Ectodermal cell (in vitro differentiated cells): Measurements from ENCODE around the gene PPP2R5C.

Source experiments
- H3K27ac ChIP-seq: 2 replicates; pipeline ENCODE4 v1.7.0; 2013; ENCODE audit warnings: mild to moderate bottlenecking, low read depth, low read length; ENCODE audit not compliant: insufficient read depth, poor library complexity, severe bottlenecking
- H3K27me3 ChIP-seq: 2 replicates; pipeline ENCODE4 v1.7.0; 2013; ENCODE audit warnings: mild to moderate bottlenecking, low read length; ENCODE audit not compliant: insufficient read depth, control insufficient read depth, poor library complexity, severe bottlenecking
- H3K36me3 ChIP-seq: one replicate; pipeline ENCODE4 v1.7.0; 2013; ENCODE audit warnings: low read length; ENCODE audit not compliant: control insufficient read depth, insufficient read depth
- H3K4me1 ChIP-seq: one replicate; pipeline ENCODE4 v1.7.0; 2013; ENCODE audit warnings: low read length; ENCODE audit not compliant: control insufficient read depth, insufficient read depth
- H3K4me3 ChIP-seq: 2 replicates; pipeline ENCODE4 v1.7.0; 2013; ENCODE audit warnings: low read depth, low read length, control low read depth; ENCODE audit not compliant: insufficient read depth
- H3K9me3 ChIP-seq: 2 replicates; pipeline ENCODE4 v1.7.0; 2013; ENCODE audit warnings: mild to moderate bottlenecking, low read length, moderate library complexity; ENCODE audit not compliant: control insufficient read depth
- WGBS, 2 experiments: methylation state at CpG; one replicate each; pipeline ENCODE4 v1.1.7; 2013; ENCODE audit warnings: missing lambda C conversion rate in 2 of 2; 5-methylcytosine and 5-hydroxymethylcytosine counted together

The PPP2R5C gene

GRCh38 chr14:101922866-101923265 lies 161.4 kb downstream of the PPP2R5C start:
- Histone ChIP-seq H3K9me3 (no peaks in the 10 kb centered on the region), H3K4me1 (peaks cover 8% of the 10 kb centered on the region), H3K27ac (no peak overlapping the region), H3K27me3 (no peaks in the 10 kb centered on the region), H3K36me3 (no peaks in the 10 kb centered on the region), H3K4me3 (no peak overlapping the region)
- WGBS, 2 experiments = 80% methylated on average over 7 of the region's 7 CpGs

- Histone ChIP-seq H3K27me3 (no peaks in the 10 kb centered on the region), H3K4me3 (no peak overlapping the region), H3K4me1 (no peaks in the 10 kb centered on the region), H3K27ac (no peak overlapping the region), H3K36me3 (no peaks in the 10 kb centered on the region), H3K9me3 (no peaks in the 10 kb centered on the region)
- 96 to 97% methylated on average over 33 of the region's 33 CpGs for WGBS, 2 experiments
Measured at GRCh38 chr14:101925152-101925551, 163.6 kb downstream of the PPP2R5C start.

GRCh38 chr14:101926085-101926484 lies 164.6 kb downstream of the PPP2R5C start:
- Histone ChIP-seq H3K9me3 (no peaks in the 10 kb centered on the region), H3K4me1 (no peaks in the 10 kb centered on the region), H3K27me3 (no peaks in the 10 kb centered on the region), H3K27ac (no peak overlapping the region), H3K4me3 (no peak overlapping the region), H3K36me3 (no peaks in the 10 kb centered on the region)
- WGBS, 2 experiments = 90 to 92% methylated on average over 8 of the region's 8 CpGs

- H3K4me1 ChIP-seq = no peaks in the 10 kb centered on the region
- WGBS, 2 experiments = 89% methylated on average over 5 of the region's 5 CpGs
- H3K9me3 ChIP-seq = no peaks in the 10 kb centered on the region
- H3K27ac ChIP-seq = no peak overlapping the region
- H3K4me3 ChIP-seq = no peak overlapping the region
- no peaks in the 10 kb centered on the region for H3K27me3 ChIP-seq
- H3K36me3 ChIP-seq = no peaks in the 10 kb centered on the region
Measured at GRCh38 chr14:101926620-101927019, 165.1 kb downstream of the PPP2R5C start.

- Histone ChIP-seq H3K27me3 (no peaks in the 10 kb centered on the region), H3K4me3 (no peak overlapping the region), H3K27ac (no peak overlapping the region), H3K9me3 (no peaks in the 10 kb centered on the region), H3K36me3 (no peaks in the 10 kb centered on the region), H3K4me1 (no peaks in the 10 kb centered on the region)
- WGBS, 2 experiments = 84 to 93% methylated on average over 10 of the region's 10 CpGs
Measured at GRCh38 chr14:101927859-101928258, 166.3 kb downstream of the PPP2R5C start.

GRCh38 chr14:101928415-101928841 lies 166.9 kb downstream of the PPP2R5C start:
- Histone ChIP-seq H3K36me3 (no peaks in the 10 kb centered on the region), H3K4me1 (no peaks in the 10 kb centered on the region), H3K4me3 (no peak overlapping the region), H3K27ac (no peak overlapping the region), H3K27me3 (no peaks in the 10 kb centered on the region), H3K9me3 (no peaks in the 10 kb centered on the region)
- WGBS, 2 experiments = 95 to 96% methylated on average over 24 of the region's 24 CpGs

GRCh38 chr14:101929096-101929495 lies 167.6 kb downstream of the PPP2R5C start:
- H3K4me3 ChIP-seq = no peak overlapping the region
- no peaks in the 10 kb centered on the region for H3K27me3 ChIP-seq
- no peaks in the 10 kb centered on the region for H3K9me3 ChIP-seq
- no peaks in the 10 kb centered on the region for H3K4me1 ChIP-seq
- WGBS, 2 experiments = 94 to 96% methylated on average over 10 of the region's 10 CpGs
- no peak overlapping the region for H3K27ac ChIP-seq
- H3K36me3 ChIP-seq = no peaks in the 10 kb centered on the region

GRCh38 chr14:101929946-101930345 lies 168.4 kb downstream of the PPP2R5C start:
- no peaks in the 10 kb centered on the region for H3K9me3 ChIP-seq
- no peaks in the 10 kb centered on the region for H3K4me1 ChIP-seq
- no peaks in the 10 kb centered on the region for H3K36me3 ChIP-seq
- H3K27ac ChIP-seq = no peak overlapping the region
- H3K4me3 ChIP-seq = no peak overlapping the region
- 93 to 96% methylated on average over 9 of the region's 9 CpGs for WGBS, 2 experiments
- H3K27me3 ChIP-seq = no peaks in the 10 kb centered on the region

- Histone ChIP-seq H3K9me3 (no peaks in the 10 kb centered on the region), H3K27me3 (no peaks in the 10 kb centered on the region), H3K4me1 (no peaks in the 10 kb centered on the region), H3K27ac (no peak overlapping the region), H3K36me3 (no peaks in the 10 kb centered on the region), H3K4me3 (no peak overlapping the region)
- 88 to 92% methylated on average over 7 of the region's 7 CpGs for WGBS, 2 experiments
Measured at GRCh38 chr14:101932673-101933072, 171.2 kb downstream of the PPP2R5C start.

GRCh38 chr14:101933209-101933608 lies 171.7 kb downstream of the PPP2R5C start:
- no peak overlapping the region for H3K27ac ChIP-seq
- H3K9me3 ChIP-seq = no peaks in the 10 kb centered on the region
- no peak overlapping the region for H3K4me3 ChIP-seq
- 93 to 94% methylated on average over 16 of the region's 16 CpGs for WGBS, 2 experiments
- H3K4me1 ChIP-seq = no peaks in the 10 kb centered on the region
- H3K27me3 ChIP-seq = no peaks in the 10 kb centered on the region
- no peaks in the 10 kb centered on the region for H3K36me3 ChIP-seq

GRCh38 chr14:101934601-101935150 lies 173.2 kb downstream of the PPP2R5C start:
- 92 to 93% methylated on average over 14 of the region's 14 CpGs for whole genome bisulfite sequencing, 2 experiments

More at GRCh38 chr14:101934601-101935150, 173.2 kb downstream of the PPP2R5C start:
- Histone ChIP-seq H3K4me3 (no peak overlapping the region), H3K9me3 (no peaks in the 10 kb centered on the region), H3K4me1 (no peaks in the 10 kb centered on the region), H3K36me3 (no peaks in the 10 kb centered on the region), H3K27me3 (peaks cover 4% of the 10 kb centered on the region), H3K27ac (no peak overlapping the region)
